CD4-positive, alpha-beta T cell treated with Interleukin-2 at 100 ng/mL for 4 hours (primary cell): Measurements from ENCODE around the gene ZNF48.

Experiments used
- DNase-seq: peaks from one replicate; pipeline ENCODE4 v3.0.0-alpha.2; 2020; ENCODE audit warnings: low spot score

ZNF48 gene

DNA sequence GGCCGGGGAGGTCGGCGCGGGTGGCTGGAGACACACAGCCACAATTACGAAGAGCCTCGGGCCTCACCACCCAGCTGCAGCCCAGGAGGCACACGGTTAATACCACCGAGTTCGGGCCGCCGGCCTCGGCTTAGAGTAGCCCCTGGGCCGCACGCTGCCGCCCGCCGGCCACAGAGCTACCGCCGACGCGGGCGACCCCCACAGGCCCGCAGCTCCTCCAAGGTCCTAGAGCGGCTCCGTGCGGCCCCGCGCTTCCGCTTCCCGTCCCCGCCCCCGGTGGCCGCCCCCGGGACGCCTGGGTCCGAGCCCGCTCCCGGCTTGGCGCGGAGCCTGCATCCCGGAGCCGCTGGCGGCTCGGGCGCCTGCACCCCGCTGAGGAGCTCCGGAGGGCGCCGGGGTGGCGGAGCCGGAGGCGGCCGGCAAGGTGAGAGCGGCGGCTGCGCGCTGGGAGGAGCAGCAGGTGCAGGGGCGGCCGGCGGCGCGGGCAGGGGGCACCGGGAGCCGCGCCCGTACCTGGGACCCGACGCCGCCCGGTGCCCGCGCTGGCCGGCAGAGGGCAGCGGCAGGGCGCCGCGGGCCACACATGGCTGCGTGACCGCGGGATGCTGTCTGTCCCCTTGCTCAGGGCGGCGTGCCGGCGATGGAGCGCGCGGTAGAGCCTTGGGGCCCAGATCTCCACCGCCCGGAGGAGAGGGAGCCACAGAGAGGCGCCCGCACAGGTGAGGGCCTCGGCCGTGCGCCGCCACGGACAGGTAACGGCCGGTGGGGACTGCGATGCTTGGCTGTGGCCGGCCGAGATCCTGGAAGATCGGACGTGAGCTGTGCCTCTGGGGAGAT is at the start of gene ZNF48:
TSS of gene ZNF48 (plus strand) at position 266 of the 837 bp plus-strand sequence. CDS start at position 641, 375 bp downstream.
- peak; percentile 69 for DNase-seq

GRCh38 chr16:30346286-30346685 is 48.9 kb upstream of the ZNF48 start:
- no peak for DNase-seq

DNA sequence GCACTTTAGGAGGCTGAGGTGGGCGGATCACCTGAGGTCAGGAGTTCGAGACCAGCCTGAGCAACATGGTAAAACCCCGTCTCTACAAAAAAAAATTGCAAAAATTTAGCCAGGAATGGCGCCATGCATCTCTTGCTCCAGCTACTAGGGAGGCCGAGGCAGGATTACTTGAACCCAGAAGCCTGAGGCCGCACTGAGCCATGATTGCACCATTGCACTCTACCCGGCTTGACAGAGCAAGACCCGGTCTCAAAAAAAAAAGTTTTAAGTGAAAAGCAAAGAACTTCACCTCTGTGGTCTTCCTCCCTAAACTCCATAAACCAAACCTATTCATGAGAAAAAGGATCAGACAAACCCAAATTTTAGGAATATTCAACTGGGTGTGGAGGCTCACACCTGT is 47.1 kb upstream of the ZNF48 start:
- no peak for DNase-seq

- no peak for DNase-seq
Observed at GRCh38 chr16:30348929-30349328, 46.3 kb upstream of the ZNF48 start.

GRCh38 chr16:30349675-30350074 is 45.5 kb upstream of the ZNF48 start:
- DNase-seq = no peak

- peak; percentile 52 for DNase-seq
Observed at GRCh38 chr16:30350134-30350871, 44.9 kb upstream of the ZNF48 start.

GRCh38 chr16:30351001-30351441 is 44.2 kb upstream of the ZNF48 start:
- DNase-seq = no peak

DNA sequence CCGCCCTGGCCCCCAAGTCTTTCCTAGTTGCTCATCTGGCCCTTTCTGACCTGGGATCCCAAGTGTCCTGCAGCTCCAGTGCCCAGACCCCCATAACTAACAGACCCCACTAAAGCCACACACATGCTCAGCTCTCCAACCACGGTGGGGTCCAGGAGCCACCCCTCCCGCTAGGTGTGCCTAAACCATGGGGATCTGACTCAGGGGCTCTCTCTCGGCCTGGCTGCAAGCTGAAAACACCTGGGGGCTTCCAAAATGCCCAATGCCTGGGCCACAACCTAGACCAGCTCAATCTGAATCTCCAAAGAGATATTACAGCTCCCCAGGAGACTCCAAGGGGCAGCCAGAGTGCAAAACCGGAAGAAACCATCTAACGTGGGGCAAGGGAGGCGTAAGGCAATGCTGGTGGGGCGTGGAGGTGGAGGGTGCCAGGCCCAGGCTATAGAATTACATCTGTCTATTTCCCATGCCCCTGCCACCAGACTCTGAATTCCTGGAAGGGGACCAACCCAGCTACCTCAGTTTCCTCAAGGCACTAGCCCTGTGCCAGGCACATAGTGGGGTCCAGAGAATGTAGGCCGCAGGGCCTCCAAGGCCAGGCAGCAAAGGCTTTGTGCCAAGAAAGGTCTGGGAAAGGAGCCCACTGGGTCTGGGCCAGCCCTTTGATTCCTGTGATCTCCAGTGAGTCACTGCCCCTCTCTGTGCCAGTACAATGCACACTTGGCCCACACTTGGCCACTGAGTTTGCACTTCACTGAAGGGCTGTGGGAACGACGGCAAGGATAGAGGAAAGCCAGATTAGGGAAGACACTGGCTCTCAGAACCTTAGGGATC is 43.4 kb upstream of the ZNF48 start:
- no peak for DNase-seq

GRCh38 chr16:30352488-30353401 is 42.5 kb upstream of the ZNF48 start:
- no peak for DNase-seq

DNA sequence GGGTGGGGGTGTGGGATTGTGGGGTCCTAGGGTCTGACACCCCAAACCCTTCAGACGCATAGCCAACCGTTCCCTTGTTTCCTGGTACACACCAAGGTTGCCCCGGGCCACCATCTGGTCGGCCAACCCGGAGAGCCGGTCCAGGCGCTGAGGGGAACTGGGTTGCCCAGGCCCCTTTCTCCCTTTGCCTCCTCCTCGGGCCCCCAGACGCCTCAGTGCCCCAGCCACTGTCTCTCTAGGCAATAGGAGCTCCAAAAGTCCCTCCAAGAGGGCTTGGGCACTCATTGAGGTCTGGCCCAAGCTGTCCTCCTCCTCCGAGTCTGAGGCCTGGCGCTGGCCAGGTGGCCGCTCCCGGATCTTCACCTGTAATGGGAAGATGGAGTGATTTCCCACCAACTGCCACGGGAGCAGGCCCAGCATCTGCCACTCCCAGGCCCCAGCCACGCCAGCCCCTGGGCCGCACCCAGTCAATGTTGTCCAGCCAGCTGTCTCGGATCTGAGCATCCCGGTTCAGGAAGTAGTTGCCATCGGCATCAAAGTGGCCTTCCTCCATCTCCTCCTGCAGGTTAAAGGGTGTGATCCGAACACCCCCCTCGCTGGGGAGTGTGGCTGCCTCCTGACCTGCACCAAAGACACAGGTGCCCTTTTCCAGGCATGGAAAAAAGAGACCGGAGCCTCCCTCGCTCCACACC is 41.6 kb upstream of the ZNF48 start:
- DNase-seq = no peak

DNA sequence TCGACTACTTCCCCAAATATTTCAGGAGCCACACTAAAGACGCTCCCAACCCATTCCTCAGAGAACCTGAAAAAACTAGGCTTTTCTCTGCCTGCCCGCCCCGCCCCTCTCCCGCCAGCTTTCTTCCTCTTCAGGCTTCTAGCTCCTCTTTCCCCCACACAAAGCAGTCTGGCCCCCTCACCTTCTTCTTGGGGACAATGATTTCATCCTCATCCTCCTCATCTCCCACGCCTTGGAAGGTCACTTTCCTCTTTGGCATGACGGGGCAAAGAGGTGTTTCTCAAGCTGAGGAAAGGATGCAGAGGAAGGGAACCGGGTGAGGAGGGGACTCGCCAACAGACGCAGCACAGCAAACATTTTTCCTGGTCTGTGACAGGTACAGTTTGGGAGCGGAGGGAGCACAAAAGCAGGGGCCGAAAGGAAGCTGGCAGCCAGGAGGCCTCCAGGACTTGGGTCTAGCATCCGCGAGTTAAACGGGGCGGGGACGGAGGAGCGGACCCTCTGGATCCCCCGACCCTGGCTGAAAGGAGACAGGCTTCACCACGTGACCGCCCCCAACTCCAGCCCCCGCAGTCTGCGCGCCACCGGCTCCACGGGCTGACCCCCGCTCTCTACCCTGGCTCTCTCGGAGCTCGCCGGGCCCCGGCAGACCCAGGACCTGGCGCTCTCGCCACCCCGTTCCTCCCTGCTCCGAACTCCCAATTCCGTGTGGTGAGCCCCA is 40.6 kb upstream of the ZNF48 start:
- no peak for DNase-seq

- DNase-seq = peak; percentile 89
Observed at GRCh38 chr16:30355144-30355953, 39.9 kb upstream of the ZNF48 start, which contains the start of gene CD2BP2. CD2BP2 (minus strand) TSS chr16:30355308; CDS start chr16:30354681, 627 bp downstream.

DNA sequence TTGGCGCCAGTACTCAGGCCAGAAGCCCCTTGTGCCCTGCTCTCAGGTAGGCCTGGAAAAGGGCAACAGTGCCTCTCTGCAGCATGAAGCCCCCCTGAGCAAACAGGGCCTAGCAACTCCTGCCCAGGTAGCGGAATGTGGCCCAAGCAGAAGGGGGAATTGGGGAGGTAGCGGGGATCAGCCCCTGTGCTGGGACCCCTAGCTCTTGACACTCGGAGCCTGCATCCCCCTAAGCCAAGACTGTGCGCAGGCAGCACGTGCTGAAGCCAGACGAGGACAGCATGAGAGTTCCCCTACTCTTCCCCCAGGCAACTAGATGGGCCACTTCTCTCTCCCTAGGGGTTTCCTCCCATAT is 39.3 kb upstream of the ZNF48 start:
- no peak for DNase-seq

DNA sequence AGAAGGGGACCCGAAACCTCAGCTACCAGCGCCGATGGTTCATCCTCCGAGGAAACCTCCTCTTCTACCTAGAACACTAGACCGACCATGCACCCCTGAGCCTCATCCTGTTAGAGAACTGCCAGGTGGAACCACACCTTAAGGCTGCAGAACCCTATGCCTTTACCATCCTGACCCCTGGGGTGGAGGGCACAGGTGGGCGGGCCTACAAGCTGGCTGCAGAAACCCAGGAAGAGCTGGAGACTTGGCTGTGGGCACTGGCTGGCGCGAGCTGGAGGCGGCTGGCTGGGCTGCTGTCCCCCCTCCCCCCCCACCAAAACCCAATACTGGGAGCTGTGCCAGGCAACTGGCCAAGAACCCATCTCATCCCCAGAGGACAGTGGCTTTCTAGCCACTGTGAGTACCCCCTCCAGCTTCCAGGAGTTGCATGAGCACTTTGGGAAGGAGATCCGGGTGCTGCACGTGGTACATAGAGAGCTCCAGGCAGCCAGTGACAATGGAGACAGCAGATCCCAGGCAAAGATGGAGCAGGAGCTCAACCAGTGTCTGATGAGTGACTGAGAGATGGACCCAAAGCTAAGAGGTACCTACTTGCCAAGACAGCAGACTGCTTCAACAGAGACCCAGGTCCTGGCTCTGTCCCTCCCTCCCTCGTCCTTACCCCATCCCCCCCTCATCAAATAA is 38.7 kb upstream of the ZNF48 start:
- DNase-seq = no peak

- no peak for DNase-seq
Observed at GRCh38 chr16:30357085-30357714, 38.0 kb upstream of the ZNF48 start.

GRCh38 chr16:30357715-30358576 is 37.3 kb upstream of the ZNF48 start:
- DNase-seq = no peak

- DNase-seq = no peak
Observed at GRCh38 chr16:30358577-30358936, 36.7 kb upstream of the ZNF48 start.
